Adipose tissue (tissue), 3 donors: ENCODE measurements around the gene CIAO2B. TPM values are rescaled to one million over a fixed set of nuclear protein-coding genes. Genes with fewer than 3 reads are reported as not detected.

Experiments used
- polyA plus RNA-seq, 3 donors: library from polyadenylated mRNA; stranded (reverse); fragments of 200-250 nt; gene quantifications; one replicate each; pipeline ENCODE4 v1.2.3, GENCODE V29; 2013
- donor health status: healthy with polysubstance abuse.
- donor health status: Bipolar disorder and iron deficiency.
- donor health status: healthy.

The CIAO2B gene
- polyA plus RNA-seq, 3 donors: 82.5 to 160 (median 157) TPM

Other genes starting within 250 kb of the CIAO2B start
- gene CMTM4, start 237.7 kb downstream of the CIAO2B start, polyA plus RNA-seq: 10 to 100 TPM in 1 of 3 donors, 1 to 10 TPM in 2; 4.6 to 16.2 (median 9.4) TPM
- gene DYNC1LI2, start 182.8 kb downstream of the CIAO2B start, polyA plus RNA-seq: 100 to 1,000 TPM in 1 of 3 donors, 10 to 100 TPM in 2; 32.8 to 106 (median 57.0) TPM
- not detected for gene TERB1, start 132.8 kb downstream of the CIAO2B start, polyA plus RNA-seq
- 10 to 100 TPM; 23.1 to 34.0 (median 23.2) TPM for gene NAE1, start 103.4 kb downstream of the CIAO2B start, polyA plus RNA-seq
- gene CA7, start 90.0 kb downstream of the CIAO2B start, polyA plus RNA-seq: under 1 TPM in 2 of 3 donors, not detected in 1; 0.05 to 0.13 TPM
- gene PDP2, start 53.9 kb downstream of the CIAO2B start, polyA plus RNA-seq: 10 to 100 TPM in 1 of 3 donors, 1 to 10 TPM in 2; 3.6 to 10.2 (median 4.1) TPM
- gene CDH16, start 15.5 kb downstream of the CIAO2B start, polyA plus RNA-seq: not detected
- gene RRAD, start 8.9 kb downstream of the CIAO2B start, polyA plus RNA-seq: 10 to 100 TPM in 1 of 3 donors, 1 to 10 TPM in 2; 2.4 to 10.6 (median 7.8) TPM
- 10 to 100 TPM; 14.5 to 28.8 (median 26.5) TPM for gene CES2, start 1.1 kb upstream of the CIAO2B start, polyA plus RNA-seq
- gene CES3, start 26.9 kb upstream of the CIAO2B start, polyA plus RNA-seq: 1 to 10 TPM in 2 of 3 donors, under 1 TPM in 1; 0.22 to 2.2 (median 1.1) TPM
- gene CES4A, start 54.2 kb upstream of the CIAO2B start, polyA plus RNA-seq: 10 to 100 TPM in 2 of 3 donors, 1 to 10 TPM in 1; 9.8 to 14.5 (median 11.2) TPM
- 10 to 100 TPM in 2 of 3 donors, 1 to 10 TPM in 1; 9.1 to 33.0 (median 17.5) TPM for gene CBFB, start 94.7 kb upstream of the CIAO2B start, polyA plus RNA-seq
- gene PHAF1, start 175.5 kb upstream of the CIAO2B start, polyA plus RNA-seq: 1 to 10 TPM; 4.6 to 6.8 (median 6.6) TPM
- gene B3GNT9, start 216.6 kb upstream of the CIAO2B start, polyA plus RNA-seq: 1 to 10 TPM; 2.5 to 6.7 (median 5.0) TPM
- 10 to 100 TPM; 18.0 to 30.0 (median 20.6) TPM for gene TRADD, start 225.5 kb upstream of the CIAO2B start, polyA plus RNA-seq
- 10 to 100 TPM; 10.3 to 36.7 (median 15.3) TPM for gene FBXL8, start 225.6 kb upstream of the CIAO2B start, polyA plus RNA-seq
- gene HSF4, start 230.3 kb upstream of the CIAO2B start, polyA plus RNA-seq: 10 to 100 TPM; 30.3 to 62.2 (median 42.1) TPM
- gene NOL3, start 236.1 kb upstream of the CIAO2B start, polyA plus RNA-seq: 10 to 100 TPM; 31.0 to 62.3 (median 34.3) TPM
- gene MATCAP1, start 249.6 kb upstream of the CIAO2B start, polyA plus RNA-seq: 10 to 100 TPM; 13.0 to 32.0 (median 28.2) TPM